Measurements from ENCODE around the gene CADPS.

Gene CADPS

GRCh38 chr3:62732183-62732904 is 142.9 kb downstream of the CADPS start:
- DNase-seq = no peak

DNA sequence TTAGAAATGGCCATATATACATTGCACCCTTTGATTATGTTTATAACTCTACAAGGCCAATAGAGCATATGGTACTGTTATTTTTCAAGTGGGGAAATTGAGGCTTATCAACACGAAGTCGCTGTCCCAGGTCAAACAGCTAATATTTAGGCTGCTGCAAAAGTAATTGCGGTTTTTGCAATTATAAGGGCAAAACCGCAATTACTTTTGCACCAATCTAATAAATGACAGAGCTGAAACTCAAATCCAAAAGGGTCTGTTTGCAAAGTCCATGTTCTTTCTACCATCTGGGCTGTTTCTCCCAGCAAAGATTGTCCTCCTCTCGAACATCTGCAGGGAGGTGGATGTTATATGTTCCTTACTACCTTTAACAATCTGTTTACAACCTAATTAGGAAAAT is 147.2 kb downstream of the CADPS start:
- no peak for DNase-seq

DNA sequence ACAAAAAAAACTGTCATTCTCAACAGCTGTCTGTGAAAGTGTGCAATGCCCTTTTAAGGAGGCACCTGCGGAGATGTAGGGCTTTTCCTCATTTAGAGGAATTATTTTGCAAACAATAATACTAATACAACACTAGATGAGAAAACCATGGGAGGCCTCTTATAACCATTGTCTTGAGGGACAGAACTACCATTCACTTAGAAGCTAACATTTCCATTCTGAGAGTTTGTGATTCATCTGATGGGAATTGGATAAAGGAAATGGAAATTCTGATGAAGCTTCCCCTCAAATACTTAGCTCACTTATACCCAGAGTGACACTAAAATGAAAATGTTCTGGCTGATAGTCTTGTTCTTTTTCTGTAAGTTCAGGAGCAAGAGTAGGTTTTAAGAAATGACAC is 147.7 kb downstream of the CADPS start:
- no peak for DNase-seq

- DNase-seq = no peak
These were observed 150.7 kb downstream of the CADPS start for GRCh38 chr3:62724503-62724902.

- peak; percentile 81 for DNase-seq
These were observed 151.3 kb downstream of the CADPS start for GRCh38 chr3:62723914-62724217.

GRCh38 chr3:62723166-62723913 is 151.9 kb downstream of the CADPS start:
- DNase-seq = peak; percentile 81

- no peak for DNase-seq
These were observed 152.9 kb downstream of the CADPS start for GRCh38 chr3:62722344-62722743.

GRCh38 chr3:62718515-62719320 is 156.5 kb downstream of the CADPS start:
- DNase-seq = peak; percentile 94

GRCh38 chr3:62718011-62718410 is 157.2 kb downstream of the CADPS start:
- no peak for DNase-seq

DNA sequence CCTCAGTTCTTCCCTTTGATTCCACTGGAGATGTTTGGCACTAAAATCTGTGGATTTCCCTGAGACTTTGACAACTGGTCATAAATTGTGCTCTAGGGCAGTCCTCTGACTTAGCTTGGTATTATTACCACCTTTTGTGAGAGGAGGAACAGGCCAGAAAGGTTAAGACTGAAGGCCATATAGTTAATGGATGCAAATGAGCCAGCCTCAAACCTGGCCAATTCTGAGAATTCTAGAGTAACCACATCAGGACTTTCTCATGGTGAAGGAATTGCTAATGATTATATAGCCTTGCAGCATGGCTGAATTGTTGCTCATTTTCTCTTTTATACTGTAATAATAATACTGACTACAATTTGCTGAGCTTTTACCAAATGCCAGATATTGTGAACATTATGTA is 162.5 kb downstream of the CADPS start:
- DNase-seq = no peak

GRCh38 chr3:62710751-62711150 is 164.5 kb downstream of the CADPS start:
- DNase-seq = no peak

GRCh38 chr3:62708638-62709373 is 166.4 kb downstream of the CADPS start:
- peak; percentile 89 for DNase-seq

GRCh38 chr3:62705721-62706120 is 169.5 kb downstream of the CADPS start:
- no peak for DNase-seq

GRCh38 chr3:62703451-62704167 is 171.6 kb downstream of the CADPS start:
- DNase-seq = no peak

GRCh38 chr3:62700357-62700756 is 174.9 kb downstream of the CADPS start:
- no peak for DNase-seq

- no peak for DNase-seq
These were observed 175.5 kb downstream of the CADPS start for GRCh38 chr3:62699728-62700127.

DNA sequence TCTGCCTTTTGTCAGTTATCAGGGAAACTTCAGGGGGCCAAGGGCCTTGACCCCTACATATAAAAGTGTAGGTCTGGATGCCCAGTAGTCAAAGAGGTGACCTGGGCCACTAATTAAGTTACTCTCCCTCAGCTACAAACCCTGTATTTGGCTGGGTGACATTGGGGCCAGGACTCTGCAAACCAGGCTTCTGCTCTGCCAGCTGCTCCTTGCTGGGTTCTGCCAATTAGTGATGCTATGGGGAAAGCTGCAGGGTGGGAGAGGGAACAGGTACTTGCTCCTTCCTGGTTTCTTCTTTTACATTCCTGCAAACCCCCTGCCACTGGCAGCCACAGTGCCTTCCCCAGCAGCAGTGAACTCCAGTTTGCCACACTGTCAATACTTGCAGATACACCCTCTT is 179.2 kb downstream of the CADPS start:
- DNase-seq = no peak

DNA sequence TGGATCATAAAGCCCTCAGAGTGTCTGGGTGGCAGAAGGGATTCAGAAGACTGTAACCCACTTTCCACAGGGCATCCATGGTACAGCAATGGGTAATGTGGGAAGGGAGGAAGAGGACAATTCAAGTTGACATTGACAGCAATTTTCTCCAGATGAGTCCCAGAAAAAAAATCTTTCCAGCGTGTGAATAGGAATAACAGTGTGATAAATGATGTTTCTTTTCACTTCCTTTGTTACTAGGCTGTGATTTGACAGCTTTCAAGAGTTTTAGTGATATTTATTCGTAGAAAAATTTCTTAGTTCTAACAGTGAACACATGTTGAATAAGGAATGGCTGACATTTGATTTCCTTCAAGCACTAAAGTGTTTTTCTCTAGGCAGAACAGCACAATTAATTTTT is 186.4 kb downstream of the CADPS start:
- DNase-seq = no peak

DNA sequence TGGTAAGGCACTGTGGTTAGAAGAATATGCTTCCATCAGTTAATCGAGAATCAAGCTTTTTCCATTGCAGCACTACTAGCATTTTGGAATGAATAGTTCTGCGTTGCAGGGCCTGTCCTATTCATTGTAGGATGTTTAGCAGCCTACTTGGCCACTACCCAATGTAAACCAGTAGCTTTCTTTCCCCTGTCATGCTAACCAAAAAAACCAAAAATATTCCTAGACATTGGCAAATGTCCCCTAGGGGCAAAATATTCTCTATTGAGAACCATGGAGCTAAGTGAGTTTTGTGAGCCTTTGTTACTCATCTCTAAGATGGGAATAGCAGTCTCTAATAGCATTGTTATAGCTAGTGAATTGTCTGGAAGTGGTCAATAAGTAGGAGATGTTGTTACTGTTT is 187.2 kb downstream of the CADPS start:
- peak; percentile 18 for DNase-seq

DNA sequence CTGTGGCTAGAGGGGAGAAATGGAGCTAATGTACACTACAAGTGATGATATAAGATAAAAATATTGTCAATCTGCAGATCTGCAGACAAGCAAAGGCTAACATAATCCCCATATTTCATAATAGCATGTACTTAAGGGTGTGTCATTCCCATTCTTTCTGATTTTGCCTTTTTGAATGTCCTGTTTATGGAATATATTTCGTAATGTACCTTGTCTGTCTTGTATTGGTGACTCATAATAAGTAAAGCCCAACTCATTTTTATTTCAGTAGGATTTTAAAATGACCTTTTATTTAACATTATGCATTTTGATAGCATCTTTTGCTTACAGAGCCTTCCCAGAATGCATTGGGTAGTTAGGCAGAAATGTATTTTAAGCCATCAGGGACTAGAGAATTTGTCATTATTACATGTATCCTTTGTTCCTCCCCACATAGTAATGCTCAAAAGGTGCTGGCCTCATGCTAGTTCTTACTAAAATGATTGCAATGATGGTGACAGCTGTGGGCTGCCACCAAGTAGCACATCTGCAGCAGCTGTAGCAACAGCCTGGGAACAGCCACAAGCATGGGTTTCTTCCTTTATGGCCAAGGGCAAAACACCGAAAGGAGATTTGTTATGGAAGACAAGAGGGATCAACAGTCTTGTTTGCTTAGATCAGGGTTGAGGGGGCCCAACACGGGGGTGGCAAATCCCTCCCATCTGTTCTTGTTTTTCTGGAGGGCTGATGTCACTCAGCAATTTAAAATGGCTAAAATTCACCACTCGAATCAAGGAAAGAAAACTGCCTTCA is 188.5 kb downstream of the CADPS start:
- DNase-seq = peak; percentile 88

DNA sequence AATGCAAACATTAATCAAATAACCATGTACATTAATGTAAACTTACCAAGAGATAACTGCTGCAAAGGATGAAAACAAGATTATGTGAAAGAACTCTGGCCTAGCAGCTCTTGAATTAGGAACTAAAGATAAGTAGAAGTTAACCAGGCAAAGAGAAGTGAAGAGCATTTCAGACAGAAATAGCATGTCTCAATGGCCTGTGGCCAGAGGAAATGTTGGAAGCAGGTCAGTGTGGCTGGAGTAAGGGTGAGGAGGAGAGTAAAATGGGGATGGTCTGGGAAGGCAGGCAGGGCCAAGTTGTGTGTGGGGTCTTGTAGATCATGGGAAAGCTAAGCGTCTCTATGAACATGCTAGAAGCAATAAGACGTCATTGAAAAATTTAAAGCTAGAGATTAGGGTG is 192.4 kb downstream of the CADPS start:
- no peak for DNase-seq

GRCh38 chr3:62679988-62680387 is 195.2 kb downstream of the CADPS start:
- peak; percentile 61 for DNase-seq

All from NCI-H2171 treated with DMSO at 0.1 percent for 48 hours (cell line).